Osteoblast (primary cell): Measurements from ENCODE around the gene TMEM33. TPM values are rescaled to one million over a fixed set of nuclear protein-coding genes. Genes with fewer than 3 reads are reported as not detected.

ENCODE experiments used
- DNase-seq: peaks from one replicate; pipeline ENCODE4 v3.0.0; 2011; ENCODE audit warnings: low spot score, mixed read lengths; ENCODE audit not compliant: insufficient read length; ENCODE audit errors: missing footprints
- H2AFZ ChIP-seq: 2 replicates; pipeline ENCODE4 v1.6.0; 2011; ENCODE audit warnings: mild to moderate bottlenecking, low read length
- H3K27ac ChIP-seq: 2 replicates; pipeline ENCODE4 v1.5.1; 2011; ENCODE audit warnings: mild to moderate bottlenecking, low read depth, low read length, moderate library complexity
- H3K27me3 ChIP-seq: 2 replicates; pipeline ENCODE4 v1.6.0; 2012; ENCODE audit warnings: mild to moderate bottlenecking, control low read depth, inconsistent platforms, low read length, moderate library complexity; ENCODE audit not compliant: insufficient read depth
- H3K36me3 ChIP-seq: 2 replicates; pipeline ENCODE4 v1.5.1; 2011; ENCODE audit warnings: mild to moderate bottlenecking, low read length, control low read depth, moderate library complexity; ENCODE audit not compliant: insufficient read depth
- H3K4me1 ChIP-seq: 2 replicates; pipeline ENCODE4 v1.5.1; 2011; ENCODE audit warnings: mild to moderate bottlenecking, low read length, control low read depth, moderate library complexity; ENCODE audit not compliant: insufficient read depth
- H3K4me2 ChIP-seq: 2 replicates; pipeline ENCODE4 v1.6.0; 2011; ENCODE audit warnings: mild to moderate bottlenecking, low read length; ENCODE audit not compliant: insufficient read depth
- H3K4me3 ChIP-seq: fragments of 200-600 bp; sonication (generic); 3 replicates; pipeline ENCODE4 v1.5.1; 2012; ENCODE audit warnings: mild to moderate bottlenecking, low read length, inconsistent platforms; ENCODE audit not compliant: insufficient read depth
- H3K79me2 ChIP-seq: 2 replicates; pipeline ENCODE4 v1.6.0; 2012; ENCODE audit warnings: mild to moderate bottlenecking, low read length, control low read depth, inconsistent platforms; ENCODE audit not compliant: insufficient read depth
- H3K9me3 ChIP-seq: 2 replicates; pipeline ENCODE4 v1.5.1; 2011; ENCODE audit warnings: low read depth, low read length, control low read depth
- H4K20me1 ChIP-seq: 2 replicates; pipeline ENCODE4 v1.6.0; 2012; ENCODE audit warnings: mild to moderate bottlenecking, low read length, control low read depth; ENCODE audit not compliant: insufficient read depth
- CTCF ChIP-seq: IDR thresholded peaks from 2 replicates; pipeline ENCODE4 v1.5.1; 2011; ENCODE audit warnings: mild to moderate bottlenecking, low read depth, low read length, moderate library complexity; ENCODE audit errors: extremely low read depth
- small RNA-seq: library from RNA; depleted of rRNA; stranded (forward); fragments of <200 nt; gene quantifications from one replicate; pipeline ENCODE3, GENCODE V24; 2012
- total RNA-seq: library from RNA; depleted of rRNA; stranded (reverse); fragments of >200 nt; gene quantifications from 2 replicates; pipeline ENCODE4 v1.2.3, GENCODE V29; 2012

The TMEM33 gene
- total RNA-seq, 1 donor = 49.2 TPM

GRCh38 chr4:41999321-41999720, 64.1 kb downstream of the TMEM33 start:
- Histone ChIP-seq H4K20me1 (peaks cover 12% of the 10 kb centered on the region), H3K36me3 (peaks cover 10% of the 10 kb centered on the region), H2AFZ (no peak overlapping the region), H3K4me2 (no peak overlapping the region), H3K79me2 (peaks cover 90% of the 10 kb centered on the region), H3K27me3 (no peaks in the 10 kb centered on the region), H3K4me3 (no peak overlapping the region), H3K27ac (no peak overlapping the region), H3K4me1 (peaks cover 3% of the 10 kb centered on the region), H3K9me3 (no peaks in the 10 kb centered on the region)
- TF ChIP-seq CTCF = no peak
- no peak for DNase-seq

- H4K20me1 ChIP-seq = peaks cover 14% of the 10 kb centered on the region
- no peak overlapping the region for H3K4me2 ChIP-seq
- DNase-seq = no peak
- no peak overlapping the region for H3K4me3 ChIP-seq
- no peaks in the 10 kb centered on the region for H3K27me3 ChIP-seq
- no peak overlapping the region for H2AFZ ChIP-seq
- no peaks in the 10 kb centered on the region for H3K4me1 ChIP-seq
- peaks cover 13% of the 10 kb centered on the region for H3K36me3 ChIP-seq
- H3K79me2 ChIP-seq = peaks cover 81% of the 10 kb centered on the region
- no peak for TF ChIP-seq CTCF
- H3K9me3 ChIP-seq = no peaks in the 10 kb centered on the region
- no peak overlapping the region for H3K27ac ChIP-seq
Observed at GRCh38 chr4:42008011-42008786, 73.0 kb downstream of the TMEM33 start.

Small RNAs within 50 kb of the gene (small RNA-seq; reads per million reads assigned to genes)
- not detected for gene AC108210.2

Other genes starting within 250 kb of the TMEM33 start
- gene PHOX2B, start 186.7 kb upstream of the TMEM33 start, total RNA-seq = not detected in 2 replicates
- under 0.01 TPM in 2 replicates for gene DCAF4L1, start 46.3 kb downstream of the TMEM33 start, total RNA-seq
- gene SLC30A9, start 55.1 kb downstream of the TMEM33 start, total RNA-seq = 58.3 and 58.6 TPM in 2 replicates
- gene BEND4, start 217.2 kb downstream of the TMEM33 start, total RNA-seq = not detected in 2 replicates